Choroid plexus epithelial cell (primary cell): Measurements from ENCODE around the gene TAF11L3.
"Not testable (repeated sequence)": the region's sequence is repeated elsewhere in the genome, so short reads cannot be mapped to it uniquely, and the experiment has no call there.

Experiments
- DNase-seq: peaks from one replicate; pipeline ENCODE4 v3.0.0-alpha.2; 2010; ENCODE audit warnings: low read depth
- H3K4me3 ChIP-seq: 2 replicates; pipeline ENCODE4 v1.5.1; 2011; ENCODE audit warnings: low read depth, mild to moderate bottlenecking, control low read depth, low read length, moderate library complexity
- TF ChIP-seq, protein P1 (sequence below): conservative IDR thresholded peaks from 2 replicates; pipeline ENCODE4 v1.5.1; 2011; ENCODE audit warnings: low read depth, mild to moderate bottlenecking, control low read depth, inconsistent platforms, low read length, moderate library complexity

TAF11L3 gene

DNA sequence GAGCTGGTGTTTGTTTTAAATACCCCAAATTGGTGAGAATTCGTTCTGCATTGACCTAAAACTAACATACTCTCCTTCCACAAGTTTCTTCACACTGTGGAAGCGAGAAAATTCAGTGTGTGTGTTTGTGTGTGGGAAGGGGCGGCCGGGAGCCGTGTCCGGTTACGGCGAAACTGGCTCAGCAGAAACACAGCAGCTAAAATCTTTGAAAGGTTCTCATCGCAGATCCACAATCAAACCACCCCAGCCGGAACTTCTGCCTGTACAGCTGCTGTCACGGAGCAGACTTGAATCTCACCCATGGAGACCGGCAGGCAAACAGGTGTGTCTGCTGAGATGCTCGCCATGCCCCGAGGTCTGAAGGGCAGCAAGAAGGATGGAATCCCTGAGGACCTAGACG lies at the start of gene TAF11L3:
Gene TAF11L3, plus strand, starts transcription at position 301 of the 400 bp plus-strand sequence.
- H3K4me3 ChIP-seq, DNase-seq: not testable (repeated sequence)

DNA sequence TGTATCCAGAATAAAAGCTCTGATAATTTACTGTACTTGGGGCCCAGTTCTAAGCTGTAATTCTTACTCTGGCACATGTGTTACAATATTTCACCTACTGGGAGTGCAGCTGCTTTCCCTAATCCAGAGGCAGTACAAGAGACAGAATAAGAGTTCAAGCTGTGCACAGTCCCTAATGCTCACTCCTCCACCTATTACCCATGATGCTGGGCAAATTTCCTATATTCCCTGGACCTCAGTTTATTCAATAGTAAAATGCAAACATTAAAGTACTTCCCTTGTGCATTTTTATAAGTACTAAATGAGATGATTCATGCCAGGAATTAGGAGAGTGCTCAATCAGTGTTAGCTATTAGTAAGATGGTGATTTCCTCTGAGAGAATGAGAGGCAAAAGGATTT lies 48.1 kb upstream of the TAF11L3 start:
- no peak for DNase-seq
- no peak overlapping the region for H3K4me3 ChIP-seq
- TF ChIP-seq, protein P1, sequence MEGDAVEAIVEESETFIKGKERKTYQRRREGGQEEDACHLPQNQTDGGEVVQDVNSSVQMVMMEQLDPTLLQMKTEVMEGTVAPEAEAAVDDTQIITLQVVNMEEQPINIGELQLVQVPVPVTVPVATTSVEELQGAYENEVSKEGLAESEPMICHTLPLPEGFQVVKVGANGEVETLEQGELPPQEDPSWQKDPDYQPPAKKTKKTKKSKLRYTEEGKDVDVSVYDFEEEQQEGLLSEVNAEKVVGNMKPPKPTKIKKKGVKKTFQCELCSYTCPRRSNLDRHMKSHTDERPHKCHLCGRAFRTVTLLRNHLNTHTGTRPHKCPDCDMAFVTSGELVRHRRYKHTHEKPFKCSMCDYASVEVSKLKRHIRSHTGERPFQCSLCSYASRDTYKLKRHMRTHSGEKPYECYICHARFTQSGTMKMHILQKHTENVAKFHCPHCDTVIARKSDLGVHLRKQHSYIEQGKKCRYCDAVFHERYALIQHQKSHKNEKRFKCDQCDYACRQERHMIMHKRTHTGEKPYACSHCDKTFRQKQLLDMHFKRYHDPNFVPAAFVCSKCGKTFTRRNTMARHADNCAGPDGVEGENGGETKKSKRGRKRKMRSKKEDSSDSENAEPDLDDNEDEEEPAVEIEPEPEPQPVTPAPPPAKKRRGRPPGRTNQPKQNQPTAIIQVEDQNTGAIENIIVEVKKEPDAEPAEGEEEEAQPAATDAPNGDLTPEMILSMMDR = no peak

DNA sequence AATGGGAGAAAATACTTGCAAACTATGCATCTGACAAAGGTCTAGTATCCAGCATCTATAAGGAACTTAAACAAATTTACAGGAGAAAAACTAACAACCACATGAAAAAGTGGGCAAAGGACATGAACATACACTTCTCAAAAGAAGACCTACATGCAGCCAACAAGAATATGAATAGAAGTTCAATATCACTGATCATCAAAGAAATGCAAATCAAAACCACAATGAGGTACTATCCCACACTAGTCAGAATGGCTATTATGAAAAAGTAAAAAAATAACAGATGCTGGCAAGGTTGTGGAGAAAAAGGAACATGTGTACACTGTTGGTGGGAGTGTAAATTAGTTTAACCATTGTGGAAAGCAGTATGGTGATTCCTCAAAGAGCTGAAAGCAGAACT lies 43.1 kb upstream of the TAF11L3 start:
- H3K4me3 ChIP-seq, DNase-seq: not testable (repeated sequence)

DNA sequence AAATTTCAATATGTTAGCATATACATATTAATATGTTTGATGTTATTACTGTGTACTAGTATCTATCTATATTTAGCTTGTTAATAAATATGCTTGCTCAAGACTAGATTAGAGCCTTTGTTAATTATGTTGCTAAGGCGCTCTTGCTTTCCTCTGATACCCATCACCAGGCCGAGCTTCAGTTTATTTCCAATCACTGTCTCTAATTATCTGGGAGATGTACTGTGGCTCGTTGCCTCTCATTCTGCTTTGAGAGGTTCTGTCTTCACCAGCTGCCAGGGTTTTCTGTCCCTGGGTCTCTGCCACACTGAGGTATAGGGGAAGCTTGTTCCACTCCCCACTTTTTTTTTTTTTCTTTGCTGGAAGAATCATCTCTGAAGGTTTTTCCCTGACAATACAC lies 41.1 kb upstream of the TAF11L3 start:
- DNase-seq = no peak
- TF ChIP-seq, protein P1 = no peak

DNA sequence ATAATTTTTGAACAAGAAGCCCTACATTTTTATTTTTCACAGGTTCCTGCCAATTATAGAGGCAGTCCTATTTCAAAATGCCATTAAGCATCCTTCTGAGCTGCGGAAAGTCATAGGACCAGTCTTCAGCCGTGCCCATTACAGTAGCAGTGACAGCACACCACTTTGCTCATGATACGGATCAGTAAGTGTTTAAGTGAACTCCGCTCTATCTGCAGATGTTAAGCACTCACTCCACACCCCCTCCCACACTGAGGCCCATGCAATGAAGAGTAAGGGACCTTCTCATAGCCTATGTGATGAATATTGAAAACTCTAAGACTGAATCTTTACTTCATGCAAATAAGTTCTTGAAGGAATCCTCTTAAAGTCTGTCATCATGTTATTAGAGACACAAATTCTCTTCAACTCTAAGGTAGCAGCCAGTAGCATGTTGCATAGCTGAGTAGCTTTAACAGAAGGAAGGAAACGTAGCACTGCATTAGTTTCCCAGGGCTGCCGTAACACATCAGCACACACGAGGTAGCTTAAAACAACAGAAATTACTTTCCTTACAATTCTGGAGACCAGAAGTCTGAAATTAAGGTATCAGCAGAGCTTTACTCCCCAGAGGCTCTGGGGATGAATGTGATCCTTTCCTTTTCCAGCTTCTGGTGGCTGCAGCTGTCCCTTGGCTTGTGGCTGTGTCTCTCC lies 40.4 kb upstream of the TAF11L3 start:
- no peak for DNase-seq
- TF ChIP-seq, protein P1 = no peak
- H3K4me3 ChIP-seq = no peak overlapping the region

More for the DNA sequence above, 41.1 kb upstream of the TAF11L3 start:
- no peak overlapping the region for H3K4me3 ChIP-seq

DNA sequence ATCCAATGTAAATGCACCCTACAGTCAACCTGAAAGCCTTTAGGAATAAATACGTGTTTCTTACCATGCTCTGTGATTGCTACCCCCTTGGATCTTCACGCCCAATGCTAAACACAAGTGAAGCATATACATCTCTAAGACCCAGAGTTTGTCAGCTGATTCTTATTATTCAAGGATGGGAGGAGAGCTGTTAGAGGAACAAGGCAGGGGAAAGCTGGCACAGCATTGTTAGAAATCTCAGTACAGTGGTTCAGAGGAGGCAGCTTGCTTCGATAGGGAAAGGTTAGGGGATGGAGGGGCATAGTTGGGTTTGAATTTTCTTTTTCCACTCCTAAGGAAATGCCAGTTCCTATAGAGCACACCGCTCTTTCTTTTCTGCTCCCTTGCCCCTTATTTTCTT lies 36.8 kb upstream of the TAF11L3 start:
- TF ChIP-seq, protein P1 = no peak
- no peak for DNase-seq
- no peak overlapping the region for H3K4me3 ChIP-seq

DNA sequence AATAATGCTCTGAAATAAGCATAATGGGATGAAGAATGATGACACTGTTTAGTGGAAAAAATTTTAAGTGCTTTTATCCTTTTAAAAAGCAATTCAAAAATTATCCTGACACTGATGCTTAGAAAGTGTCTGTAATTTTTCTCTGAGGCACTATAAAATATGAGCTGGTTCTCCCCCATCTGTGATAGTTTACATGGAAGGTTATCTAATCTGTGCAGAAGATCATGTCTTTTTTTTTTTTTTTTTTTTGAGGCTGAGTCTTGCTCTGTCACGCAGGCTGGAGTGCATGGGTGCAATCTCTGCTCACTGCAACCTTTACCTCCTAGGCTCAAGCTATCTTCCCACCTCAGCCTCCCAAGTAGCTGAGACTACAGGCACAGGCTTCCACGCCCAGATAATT lies 35.4 kb upstream of the TAF11L3 start:
- H3K4me3 ChIP-seq = no peak overlapping the region
- TF ChIP-seq, protein P1 = no peak
- DNase-seq = no peak

DNA sequence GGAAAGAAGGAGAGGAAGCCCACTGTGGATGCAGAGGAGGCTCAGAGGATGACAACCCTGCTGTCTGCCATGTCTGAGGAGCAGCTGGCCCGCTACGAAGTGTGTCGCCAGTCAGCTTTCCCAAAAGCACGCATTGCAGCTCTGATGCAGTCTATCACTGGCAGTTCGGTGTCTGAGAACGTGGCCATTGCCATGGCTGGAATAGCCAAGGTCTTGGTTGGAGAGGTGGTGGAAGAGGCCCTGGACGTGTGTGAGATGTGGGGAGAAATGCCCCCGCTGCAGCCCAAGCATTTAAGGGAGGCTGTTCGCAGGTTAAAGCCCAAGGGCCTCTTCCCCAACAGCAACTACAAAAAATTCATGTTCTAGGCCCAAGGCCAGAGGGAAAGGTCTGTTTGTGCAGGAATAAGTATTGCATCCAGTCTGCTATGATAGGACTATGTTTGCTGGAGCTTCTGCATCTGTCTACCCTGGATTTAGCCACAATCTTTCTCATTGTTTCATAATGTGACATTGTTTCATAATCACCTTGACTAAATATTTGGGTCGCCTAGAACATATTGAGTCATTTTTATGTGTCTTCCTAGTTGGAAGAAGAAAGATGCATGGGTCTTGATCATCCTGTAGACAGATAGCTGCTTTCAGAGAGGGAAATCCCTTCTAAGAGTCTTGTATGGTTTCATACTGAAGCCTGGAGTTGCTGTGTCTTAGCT lies 31.5 kb upstream of the TAF11L3 start:
- not testable (repeated sequence) for DNase-seq, H3K4me3 ChIP-seq
